HG02943 (cell line): ENCODE measurements around the gene RPP38.

Experiments used
- ATAC-seq: cut with Tn5 transposase; IDR thresholded peaks from one replicate; pipeline ENCODE4 v1.9.1; 2021; ENCODE audit warnings: mild to moderate bottlenecking, low read depth, moderate library complexity; ENCODE audit not compliant: unreplicated experiment

The RPP38 gene

DNA sequence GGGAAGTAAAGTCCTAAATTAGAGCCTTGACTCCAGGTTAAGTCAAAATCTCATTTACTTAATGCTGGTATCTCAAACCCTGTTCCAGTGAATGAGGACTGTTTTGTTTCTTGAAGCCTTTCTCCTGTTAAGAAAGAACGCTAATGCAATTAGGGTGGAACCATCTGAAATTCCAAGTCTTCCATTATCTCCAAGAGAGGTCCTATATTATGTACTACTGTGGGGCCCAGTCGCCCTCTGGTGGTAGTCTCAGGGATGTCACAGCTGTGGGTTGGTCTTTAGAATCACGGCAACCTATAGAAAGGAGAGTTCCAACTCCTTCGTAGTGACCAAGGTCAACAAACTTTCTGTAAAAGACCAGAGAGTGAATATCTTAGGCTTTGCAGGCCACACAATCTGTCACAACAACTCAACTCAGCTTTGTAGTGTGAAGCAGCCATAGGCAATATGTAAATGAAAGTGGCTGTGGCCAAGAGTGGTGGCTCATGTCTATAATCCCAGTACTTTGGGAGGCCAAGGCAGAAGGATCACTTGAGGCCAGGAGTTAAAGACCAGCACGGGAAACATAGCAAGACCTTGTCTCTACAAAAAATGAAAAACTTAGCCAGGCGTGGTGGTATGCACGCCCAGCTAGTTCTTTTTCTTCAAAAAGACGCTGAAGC lies 9.3 kb downstream of the RPP38 start:
- peak; percentile 75 for ATAC-seq

GRCh38 chr10:15112657-15113056 lies 15.5 kb downstream of the RPP38 start:
- no peak for ATAC-seq

- no peak for ATAC-seq
These were observed 16.6 kb downstream of the RPP38 start for GRCh38 chr10:15113766-15114165.

DNA sequence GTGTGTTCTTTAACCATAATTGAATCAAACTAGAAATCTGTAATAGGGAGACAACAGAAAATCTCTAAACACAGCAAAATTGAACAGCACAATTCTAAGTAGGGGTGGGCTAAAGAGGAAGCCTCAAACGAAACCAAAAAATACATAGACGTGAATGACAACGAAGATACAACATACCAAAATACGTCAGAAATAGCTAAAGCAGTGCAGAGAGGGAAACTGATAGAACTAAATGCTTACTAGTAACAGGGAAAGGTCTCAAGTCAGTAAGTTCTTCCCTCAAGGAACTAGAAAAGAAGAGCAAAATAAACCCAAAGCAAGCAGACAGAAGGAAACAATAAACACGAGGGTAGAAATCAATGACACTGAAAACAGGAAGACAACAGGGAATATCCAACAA lies 19.1 kb downstream of the RPP38 start:
- ATAC-seq, result no peak

DNA sequence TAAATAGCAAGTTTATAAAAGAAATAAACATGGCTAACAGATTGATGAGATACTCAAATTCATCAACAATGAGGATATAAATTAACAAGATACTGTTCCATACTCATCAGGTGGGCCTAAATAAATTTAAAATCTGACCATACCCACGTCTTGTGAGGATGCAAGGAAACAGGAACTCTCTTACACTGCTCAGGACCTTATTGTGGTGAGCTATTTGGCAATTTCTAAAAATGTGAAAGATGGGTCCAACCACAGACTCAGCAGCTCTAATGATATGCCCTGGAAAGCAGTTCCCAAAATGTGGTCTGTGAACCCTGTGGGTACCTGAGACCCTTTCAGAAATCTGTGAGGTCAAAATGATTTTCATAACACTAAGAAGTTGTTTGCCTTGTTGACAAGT lies 21.5 kb downstream of the RPP38 start:
- no peak for ATAC-seq

- no peak for ATAC-seq
These were observed 23.4 kb downstream of the RPP38 start for GRCh38 chr10:15120523-15120922.

- ATAC-seq, result no peak
These were observed 24.6 kb downstream of the RPP38 start for GRCh38 chr10:15121707-15122106.

GRCh38 chr10:15122477-15123030 lies 25.4 kb downstream of the RPP38 start:
- ATAC-seq, result peak; percentile 79

DNA sequence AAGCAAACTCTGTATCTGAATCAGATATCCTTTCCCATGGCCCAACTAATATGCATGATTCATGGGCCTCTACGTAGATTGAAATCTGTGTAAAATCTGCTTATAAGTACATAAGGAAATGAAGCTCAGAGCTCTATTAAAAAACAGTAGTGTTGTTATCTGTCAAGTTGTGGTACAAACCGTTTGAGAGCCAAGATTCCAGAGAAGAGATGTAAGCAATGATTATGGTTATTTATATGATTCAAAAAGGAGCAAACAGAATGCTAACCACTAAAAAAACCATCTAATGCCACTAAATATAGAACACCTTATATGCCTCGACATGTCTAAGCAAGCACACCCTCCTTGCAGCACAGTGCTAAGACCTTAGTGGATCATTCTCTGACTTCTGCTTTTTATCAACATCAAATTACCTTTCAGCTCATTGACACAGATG lies 26.6 kb downstream of the RPP38 start:
- no peak for ATAC-seq

DNA sequence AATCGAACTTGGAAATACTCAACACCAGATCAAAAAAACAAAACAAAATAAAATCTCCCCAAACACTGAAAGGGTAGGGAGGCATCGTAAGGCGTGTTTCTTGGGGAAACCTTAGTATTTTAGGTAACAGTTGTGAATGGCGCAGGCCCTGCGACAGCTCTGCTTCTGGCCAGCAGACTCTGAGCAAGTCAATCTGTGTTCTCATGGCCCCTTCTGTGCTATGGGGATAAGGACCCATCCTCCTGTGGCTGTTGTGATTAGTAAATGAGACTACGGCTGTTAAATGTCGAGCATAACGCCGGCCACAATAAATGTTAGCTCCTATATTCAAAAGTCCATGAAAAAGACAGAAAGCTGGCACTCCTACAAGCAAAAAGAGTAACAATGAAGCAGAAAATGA lies 27.0 kb downstream of the RPP38 start:
- no peak for ATAC-seq

DNA sequence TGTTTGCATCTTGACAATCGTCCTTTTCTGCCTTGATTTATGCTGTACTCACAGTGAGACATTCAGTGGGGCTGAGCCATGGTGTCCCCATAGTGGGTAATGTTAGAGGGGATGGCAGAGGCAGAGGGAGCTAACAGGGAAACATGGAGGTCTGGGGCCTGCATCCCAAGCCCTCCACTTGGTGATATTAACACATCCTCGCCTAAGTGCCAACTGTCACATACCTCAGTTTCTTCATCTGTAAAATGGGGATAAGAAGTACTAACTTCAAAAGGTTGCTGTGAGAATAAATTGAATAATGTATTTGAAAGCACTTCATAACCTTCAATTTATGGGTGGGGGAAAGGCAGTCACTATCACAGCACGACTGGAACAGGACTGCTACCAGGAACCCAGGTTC lies 27.8 kb downstream of the RPP38 start:
- no peak for ATAC-seq

DNA sequence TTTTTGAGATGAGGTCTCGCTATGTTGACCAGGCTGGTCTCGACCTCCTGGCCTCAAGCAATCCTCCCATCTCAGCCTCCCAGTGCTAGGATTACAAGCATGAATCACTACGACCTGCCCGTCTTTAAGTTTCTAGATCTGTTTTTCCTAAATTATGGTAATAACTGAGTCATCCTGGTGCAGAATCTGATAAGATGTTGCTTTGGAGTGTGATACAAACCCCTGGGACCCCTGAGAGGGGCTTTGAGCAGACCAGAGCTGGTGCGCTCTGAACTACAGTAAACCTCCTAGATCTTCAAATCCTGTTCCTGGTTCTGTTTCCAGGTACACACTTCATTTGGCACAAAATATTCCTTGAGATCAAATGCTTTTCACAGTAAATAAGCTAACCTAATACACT lies 34.2 kb downstream of the RPP38 start:
- no peak for ATAC-seq

- ATAC-seq, result no peak
These were observed 39.2 kb downstream of the RPP38 start for GRCh38 chr10:15136129-15137035.

GRCh38 chr10:15137036-15137359 lies 39.8 kb downstream of the RPP38 start:
- ATAC-seq, result no peak

DNA sequence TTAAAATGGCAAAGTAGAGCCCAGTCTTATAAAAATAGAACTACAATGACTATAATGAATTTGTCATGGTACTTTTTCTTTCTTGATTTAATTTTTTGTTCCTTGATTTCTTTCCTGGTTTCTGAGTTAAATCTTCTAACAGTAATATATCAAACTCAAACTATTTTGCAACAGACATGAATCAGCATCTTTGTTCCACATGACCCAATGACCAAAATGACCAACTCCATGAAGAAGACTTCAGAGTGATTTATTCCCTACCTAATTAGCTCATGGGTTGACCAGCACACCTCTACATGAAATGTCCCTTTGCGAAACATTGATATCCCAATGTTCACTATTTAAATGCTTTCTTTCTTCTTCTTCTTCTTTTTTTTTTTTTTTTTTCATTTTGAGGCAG lies 40.5 kb downstream of the RPP38 start:
- no peak for ATAC-seq

GRCh38 chr10:15140698-15141097 lies 43.5 kb downstream of the RPP38 start:
- no peak for ATAC-seq

GRCh38 chr10:15141136-15142054 lies 44.2 kb downstream of the RPP38 start:
- peak; percentile 82 for ATAC-seq

DNA sequence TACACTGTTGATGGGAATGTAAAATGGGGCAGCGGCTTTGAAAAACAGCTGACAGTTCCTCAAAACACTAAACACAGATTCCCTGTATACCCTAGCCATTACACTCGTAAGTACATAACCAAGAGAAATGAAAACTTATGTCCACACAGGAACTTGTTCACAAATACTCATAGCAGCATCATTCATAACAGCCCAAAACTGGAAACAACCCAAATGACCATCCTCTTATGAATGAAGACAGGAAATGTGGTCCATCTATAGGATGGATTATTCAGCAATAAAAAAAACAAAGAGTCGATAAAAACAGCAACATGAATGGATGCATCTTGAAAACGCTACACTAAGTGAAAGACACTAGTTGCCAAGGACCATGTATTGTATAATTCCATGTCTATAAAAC lies 47.6 kb downstream of the RPP38 start:
- ATAC-seq, result no peak

GRCh38 chr10:15146366-15146765 lies 49.2 kb downstream of the RPP38 start:
- no peak for ATAC-seq

GRCh38 chr10:15147594-15148392 lies 50.6 kb downstream of the RPP38 start:
- no peak for ATAC-seq
